GM21786 (cell line): ENCODE results near the gene CALCOCO1.
A peak's percentile ranks its signal among the peaks of the same experiment; 100 is the strongest.

Experiments used
- ATAC-seq: cut with Tn5 transposase; IDR thresholded peaks from one replicate; pipeline ENCODE4 v1.9.1; 2021; ENCODE audit not compliant: unreplicated experiment

The CALCOCO1 gene

GRCh38 chr12:53670308-53670707 is 56.9 kb downstream of the CALCOCO1 start:
- ATAC-seq, result no peak

DNA sequence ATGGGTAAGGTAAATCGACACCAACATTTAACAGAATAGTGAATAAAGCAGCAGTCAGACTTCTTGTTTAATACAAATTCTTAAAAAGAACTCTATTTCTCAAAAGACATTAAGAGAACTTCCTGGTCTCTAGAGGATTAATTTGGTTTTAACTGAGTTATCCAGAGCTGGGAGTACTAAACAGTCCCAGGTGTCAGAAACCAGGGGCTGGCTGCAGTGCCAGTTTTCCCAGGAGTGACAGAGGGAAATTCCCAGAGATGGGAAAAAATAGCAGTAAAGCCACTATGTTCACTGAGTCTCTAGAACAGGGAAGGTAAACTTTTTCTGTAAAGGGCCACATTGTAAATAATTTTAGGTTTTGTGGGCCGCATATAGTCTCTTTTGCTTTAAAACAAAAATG is 60.2 kb downstream of the CALCOCO1 start:
- ATAC-seq, result no peak

- no peak for ATAC-seq
Measured at GRCh38 chr12:53664936-53665335, 62.3 kb downstream of the CALCOCO1 start.

DNA sequence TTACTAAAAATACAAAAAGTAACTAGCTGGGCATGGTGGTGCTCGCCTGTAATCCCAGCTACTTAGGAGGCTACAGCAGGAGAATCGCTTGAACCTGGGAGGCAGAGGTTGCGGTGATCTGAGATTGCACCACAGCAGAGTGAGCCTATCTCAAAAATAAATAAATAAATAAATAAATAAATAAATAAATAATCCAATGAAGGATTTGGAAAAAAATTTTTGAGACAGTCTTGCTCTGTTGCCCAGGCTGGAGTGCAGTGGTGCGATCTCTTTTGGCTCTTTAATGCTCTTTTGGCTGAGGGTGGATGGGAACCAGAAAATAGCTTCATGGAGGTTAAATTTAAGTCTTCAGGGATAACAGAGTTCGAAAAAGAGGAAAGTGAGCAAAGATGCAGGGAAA is 63.1 kb downstream of the CALCOCO1 start:
- no peak for ATAC-seq

- peak; percentile 12 for ATAC-seq
Measured at GRCh38 chr12:53660041-53660440, 67.2 kb downstream of the CALCOCO1 start.

DNA sequence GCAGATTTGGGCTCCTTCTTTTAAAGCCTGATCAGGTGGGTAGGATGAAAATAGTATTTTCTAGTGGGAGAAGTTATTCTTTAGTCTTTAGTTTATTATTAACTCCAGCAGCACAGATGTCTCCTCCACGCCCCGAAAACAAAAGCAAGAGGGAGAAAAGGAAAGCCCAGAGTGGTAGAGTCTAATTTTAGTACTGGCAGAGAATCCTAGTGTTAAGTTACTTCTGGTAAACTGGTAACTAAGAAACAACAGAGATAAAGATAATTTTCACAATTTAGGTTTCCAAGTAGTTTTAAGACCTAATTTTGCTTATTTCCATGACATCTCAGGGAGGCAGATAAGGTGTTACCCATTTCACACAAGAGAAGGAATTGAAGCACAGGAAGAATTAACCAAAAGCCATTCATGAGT is 67.7 kb downstream of the CALCOCO1 start:
- ATAC-seq, result peak; percentile 58

DNA sequence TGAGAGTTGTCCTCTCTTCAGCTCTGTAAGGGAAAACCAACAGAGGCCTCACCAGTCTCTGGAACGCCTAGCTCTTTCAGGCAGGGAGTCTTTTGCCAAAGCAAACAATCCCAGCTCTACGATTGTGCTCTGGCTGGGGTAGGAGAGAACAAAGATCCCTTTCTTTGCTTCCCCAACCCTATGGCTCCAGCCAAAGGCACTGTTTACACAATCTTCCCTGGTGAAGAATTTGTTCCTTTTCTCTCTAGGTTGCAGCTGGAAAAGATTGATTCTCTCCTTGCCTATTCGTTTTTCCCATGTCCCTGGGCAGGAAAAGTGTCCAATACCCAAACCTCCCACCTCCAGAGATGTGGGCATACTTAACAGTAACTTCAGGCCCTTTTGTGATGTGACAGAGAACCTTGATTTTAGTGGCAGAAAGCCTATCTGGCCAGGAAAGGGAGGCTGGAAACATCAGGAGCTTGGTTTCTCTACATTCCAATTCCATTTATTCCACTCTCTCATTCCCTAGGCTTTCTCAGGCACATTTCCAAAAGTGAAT is 68.2 kb downstream of the CALCOCO1 start:
- ATAC-seq, result no peak
